ENCODE data around the gene AKAP12.
"Not testable (repeated sequence)": the region's sequence is repeated elsewhere in the genome, so short reads cannot be mapped to it uniquely, and the experiment has no call there.

Gene AKAP12

DNA sequence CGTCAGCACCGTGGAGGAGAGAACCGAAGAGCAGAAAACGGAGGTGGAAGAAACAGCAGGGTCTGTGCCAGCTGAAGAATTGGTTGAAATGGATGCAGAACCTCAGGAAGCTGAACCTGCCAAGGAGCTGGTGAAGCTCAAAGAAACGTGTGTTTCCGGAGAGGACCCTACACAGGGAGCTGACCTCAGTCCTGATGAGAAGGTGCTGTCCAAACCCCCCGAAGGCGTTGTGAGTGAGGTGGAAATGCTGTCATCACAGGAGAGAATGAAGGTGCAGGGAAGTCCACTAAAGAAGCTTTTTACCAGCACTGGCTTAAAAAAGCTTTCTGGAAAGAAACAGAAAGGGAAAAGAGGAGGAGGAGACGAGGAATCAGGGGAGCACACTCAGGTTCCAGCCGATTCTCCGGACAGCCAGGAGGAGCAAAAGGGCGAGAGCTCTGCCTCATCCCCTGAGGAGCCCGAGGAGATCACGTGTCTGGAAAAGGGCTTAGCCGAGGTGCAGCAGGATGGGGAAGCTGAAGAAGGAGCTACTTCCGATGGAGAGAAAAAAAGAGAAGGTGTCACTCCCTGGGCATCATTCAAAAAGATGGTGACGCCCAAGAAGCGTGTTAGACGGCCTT, 110.0 kb downstream of the AKAP12 start:
- DNase-seq (ENCODE audit: low spot score), result no peak
- no peak for TF ChIP-seq CTCF (IDR thresholded peaks at IDR 0.05; ENCODE audit: extremely low read depth, missing control alignments)

- no peak for DNase-seq (ENCODE audit: low spot score)
- TF ChIP-seq CTCF (IDR thresholded peaks at IDR 0.05; ENCODE audit: extremely low read depth, missing control alignments), result no peak
Measured at GRCh38 chr6:151350442-151351145, 110.8 kb downstream of the AKAP12 start.

GRCh38 chr6:151351146-151351700, 111.5 kb downstream of the AKAP12 start:
- no peak for TF ChIP-seq CTCF (IDR thresholded peaks at IDR 0.05; ENCODE audit: extremely low read depth, missing control alignments)
- no peak for DNase-seq (ENCODE audit: low spot score)

DNA sequence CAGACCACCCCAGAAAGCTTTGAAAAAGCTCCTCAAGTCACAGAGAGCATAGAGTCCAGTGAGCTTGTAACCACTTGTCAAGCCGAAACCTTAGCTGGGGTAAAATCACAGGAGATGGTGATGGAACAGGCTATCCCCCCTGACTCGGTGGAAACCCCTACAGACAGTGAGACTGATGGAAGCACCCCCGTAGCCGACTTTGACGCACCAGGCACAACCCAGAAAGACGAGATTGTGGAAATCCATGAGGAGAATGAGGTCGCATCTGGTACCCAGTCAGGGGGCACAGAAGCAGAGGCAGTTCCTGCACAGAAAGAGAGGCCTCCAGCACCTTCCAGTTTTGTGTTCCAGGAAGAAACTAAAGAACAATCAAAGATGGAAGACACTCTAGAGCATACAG, 112.0 kb downstream of the AKAP12 start:
- TF ChIP-seq CTCF (IDR thresholded peaks at IDR 0.05; ENCODE audit: extremely low read depth, missing control alignments), result no peak
- no peak for DNase-seq (ENCODE audit: low spot score)

GRCh38 chr6:151352410-151353396, 112.9 kb downstream of the AKAP12 start:
- TF ChIP-seq CTCF (IDR thresholded peaks at IDR 0.05; ENCODE audit: extremely low read depth, missing control alignments), result no peak
- DNase-seq (ENCODE audit: low spot score), result no peak

DNA sequence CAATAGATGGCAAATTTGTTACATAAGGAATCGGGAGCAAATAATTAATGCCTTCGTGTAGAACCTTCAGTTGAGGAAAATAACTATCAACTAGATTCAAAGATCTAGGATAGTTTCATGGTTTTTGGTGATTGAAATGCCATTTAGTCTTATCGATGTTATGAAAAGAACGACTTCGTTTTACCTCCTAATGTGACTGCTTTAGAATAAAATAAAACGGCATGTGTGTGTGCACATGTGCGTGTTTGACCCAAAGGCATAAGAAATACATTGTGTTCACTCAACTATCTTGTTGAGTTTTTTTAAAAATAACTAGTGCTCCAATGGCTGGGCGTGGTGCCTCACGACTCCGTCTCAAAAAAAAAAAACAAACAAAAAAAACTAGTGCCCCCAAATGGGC, 114.0 kb downstream of the AKAP12 start:
- DNase-seq (ENCODE audit: low spot score), result no peak
- TF ChIP-seq CTCF (IDR thresholded peaks at IDR 0.05; ENCODE audit: extremely low read depth, missing control alignments), result no peak

- DNase-seq (ENCODE audit: low spot score), result not testable (repeated sequence)
Measured at GRCh38 chr6:151356983-151357382, 117.2 kb downstream of the AKAP12 start.
